Germinal center (tissue), 1 donor: ENCODE measurements around the gene FUS.
A peak's percentile ranks its signal among the peaks of the same experiment; 100 is the strongest.

ENCODE experiments used
- DNase-seq: peaks from one replicate; pipeline ENCODE4 v3.0.0; 2012; ENCODE audit warnings: mixed read lengths, low spot score

The FUS gene

GRCh38 chr16:31202414-31203375, 22.8 kb downstream of the FUS start, which contains the start of gene PYCARD:
PYCARD (minus strand) TSS chr16:31202760; CDS start chr16:31202690, 70 bp downstream.
- peak; percentile 67 for DNase-seq

GRCh38 chr16:31204871-31205666, 25.1 kb downstream of the FUS start:
- no peak for DNase-seq

- no peak for DNase-seq
These were observed 26.8 kb downstream of the FUS start for GRCh38 chr16:31206776-31207175.

- DNase-seq = no peak
These were observed 33.4 kb downstream of the FUS start for GRCh38 chr16:31213342-31213741.

- DNase-seq = no peak
These were observed 34.2 kb downstream of the FUS start, which contains the start of gene TRIM72 for GRCh38 chr16:31213877-31214707. TRIM72 (plus strand) TSS chr16:31214119; CDS start chr16:31214739, 620 bp downstream.

- peak; percentile 36 for DNase-seq
These were observed 34.9 kb downstream of the FUS start for GRCh38 chr16:31214708-31215286.

- peak; percentile 34 for DNase-seq
These were observed 35.6 kb downstream of the FUS start for GRCh38 chr16:31215287-31216162.

GRCh38 chr16:31216422-31217135, 36.6 kb downstream of the FUS start, which contains the start of gene PYDC1:
PYDC1 (minus strand) TSS chr16:31217135; CDS start chr16:31217028, 107 bp downstream.
- no peak for DNase-seq

- no peak for DNase-seq
These were observed 37.2 kb downstream of the FUS start for GRCh38 chr16:31217136-31217530.

DNA sequence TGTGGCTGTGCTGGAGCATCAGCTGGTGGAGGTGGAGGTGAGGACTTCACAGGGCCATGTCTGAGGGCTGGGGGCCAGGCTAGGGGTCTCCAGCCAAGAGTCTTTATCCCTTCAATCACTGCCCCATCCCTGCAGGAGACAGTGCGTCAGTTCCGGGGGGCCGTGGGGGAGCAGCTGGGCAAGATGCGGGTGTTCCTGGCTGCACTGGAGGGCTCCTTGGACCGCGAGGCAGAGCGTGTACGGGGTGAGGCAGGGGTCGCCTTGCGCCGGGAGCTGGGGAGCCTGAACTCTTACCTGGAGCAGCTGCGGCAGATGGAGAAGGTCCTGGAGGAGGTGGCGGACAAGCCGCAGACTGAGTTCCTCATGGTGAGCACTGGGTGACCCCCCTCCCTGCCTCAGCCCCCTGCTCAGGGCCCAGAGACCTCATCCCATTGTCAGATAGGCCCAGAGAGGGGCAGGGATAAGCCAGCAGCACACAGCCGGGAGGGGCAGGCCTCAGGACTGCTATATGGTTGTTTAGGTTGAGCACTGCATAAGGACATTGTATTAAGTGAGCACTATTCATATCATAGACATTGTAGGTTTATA, 39.3 kb downstream of the FUS start:
- DNase-seq = no peak

DNA sequence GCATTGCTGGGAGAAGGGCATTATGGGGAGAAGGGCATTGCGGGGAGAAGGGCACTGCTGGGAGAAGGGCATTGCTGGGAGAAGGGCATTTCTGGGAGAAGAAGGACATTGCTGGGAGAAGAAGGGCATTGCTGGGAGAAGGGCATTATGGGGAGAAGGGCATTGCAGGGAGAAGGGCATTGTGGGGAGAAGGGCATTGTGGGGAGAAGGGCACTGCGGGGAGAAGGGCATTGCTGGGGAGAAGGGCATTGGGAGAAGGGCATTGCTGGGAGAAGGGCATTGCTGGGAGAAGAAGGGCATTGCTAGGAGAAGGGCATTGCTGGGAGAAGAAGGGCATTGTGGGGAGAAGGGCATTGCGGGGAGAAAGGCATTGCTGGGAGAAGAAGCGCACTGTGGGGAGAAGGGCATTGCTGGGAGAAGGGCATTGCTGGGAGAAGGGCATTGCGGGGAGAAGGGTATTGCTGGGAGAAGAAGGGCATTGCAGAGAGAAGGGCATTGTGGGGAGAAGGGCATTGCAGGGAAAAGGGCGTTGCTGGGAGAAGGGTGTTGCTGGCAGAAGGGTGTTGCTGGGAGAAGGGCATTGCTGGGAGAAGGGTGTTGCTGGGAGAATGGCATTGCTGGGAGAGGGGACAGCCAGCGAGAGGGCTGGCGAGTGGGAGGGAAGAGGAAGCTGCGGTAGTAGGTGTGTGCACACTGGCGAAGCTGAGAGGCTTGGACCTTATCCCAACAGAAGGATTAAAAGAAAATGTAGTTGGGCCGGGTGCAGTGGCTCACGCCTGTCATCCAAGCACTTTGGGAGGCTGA, 41.6 kb downstream of the FUS start:
- no peak for DNase-seq

DNA sequence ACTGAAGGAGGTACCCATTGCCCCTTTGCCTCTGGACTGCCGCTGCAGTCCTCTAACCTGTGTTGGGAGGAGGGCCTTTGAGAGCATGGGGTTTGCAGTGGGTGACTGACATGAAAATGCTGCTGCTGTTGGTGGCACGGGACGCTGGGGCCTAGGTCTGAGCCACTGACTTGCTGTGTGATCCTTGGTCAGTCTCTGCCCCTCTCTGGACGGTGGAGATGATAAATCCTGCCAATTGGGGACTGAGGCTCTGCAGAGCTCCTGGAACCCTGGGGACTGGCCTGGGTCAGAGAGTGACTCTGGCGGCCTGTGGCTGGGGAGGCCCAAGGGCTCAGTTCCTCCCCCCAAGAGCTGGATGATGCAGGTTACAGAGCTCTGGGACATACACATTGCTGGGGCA, 43.1 kb downstream of the FUS start:
- no peak for DNase-seq

DNA sequence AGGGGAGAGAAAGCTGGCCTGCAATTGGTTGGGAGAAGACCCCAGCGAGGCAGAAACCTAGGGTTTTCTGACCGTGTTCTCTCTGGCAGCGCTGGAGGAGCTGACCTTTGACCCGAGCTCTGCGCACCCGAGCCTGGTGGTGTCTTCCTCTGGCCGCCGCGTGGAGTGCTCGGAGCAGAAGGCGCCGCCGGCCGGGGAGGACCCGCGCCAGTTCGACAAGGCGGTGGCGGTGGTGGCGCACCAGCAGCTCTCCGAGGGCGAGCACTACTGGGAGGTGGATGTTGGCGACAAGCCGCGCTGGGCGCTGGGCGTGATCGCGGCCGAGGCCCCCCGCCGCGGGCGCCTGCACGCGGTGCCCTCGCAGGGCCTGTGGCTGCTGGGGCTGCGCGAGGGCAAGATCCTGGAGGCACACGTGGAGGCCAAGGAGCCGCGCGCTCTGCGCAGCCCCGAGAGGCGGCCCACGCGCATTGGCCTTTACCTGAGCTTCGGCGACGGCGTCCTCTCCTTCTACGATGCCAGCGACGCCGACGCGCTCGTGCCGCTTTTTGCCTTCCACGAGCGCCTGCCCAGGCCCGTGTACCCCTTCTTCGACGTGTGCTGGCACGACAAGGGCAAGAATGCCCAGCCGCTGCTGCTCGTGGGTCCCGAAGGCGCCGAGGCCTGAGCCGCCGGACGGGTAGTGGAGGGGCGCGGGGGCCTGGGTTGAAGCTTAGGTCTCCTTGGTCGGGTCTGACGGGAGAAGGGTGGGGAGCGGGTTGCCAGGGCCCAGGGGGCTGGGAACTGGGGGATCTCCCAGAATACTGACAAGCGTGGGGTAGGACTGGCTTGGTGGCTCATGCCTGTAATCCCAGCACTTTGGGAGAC, 44.4 kb downstream of the FUS start:
- no peak for DNase-seq

DNA sequence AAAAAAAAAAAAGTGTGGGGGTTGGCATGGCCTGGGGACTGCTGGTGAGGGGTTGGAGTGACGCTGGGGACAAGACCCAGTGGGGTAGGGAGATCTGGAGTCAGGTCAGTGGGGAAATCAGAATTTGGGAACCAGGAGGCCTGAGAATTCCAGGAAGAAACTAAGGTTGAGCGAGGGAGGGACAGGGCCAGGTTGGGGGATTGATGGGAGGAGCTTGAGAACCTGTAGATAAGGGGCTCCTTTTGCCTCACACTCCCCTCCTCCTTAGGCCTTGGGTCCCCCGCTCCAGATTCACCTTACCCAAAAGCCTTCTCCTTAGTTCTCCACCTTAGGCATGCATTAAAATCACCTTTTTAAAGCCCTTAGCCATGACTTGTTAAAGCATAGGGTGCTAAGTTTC, 45.3 kb downstream of the FUS start:
- DNase-seq = no peak

GRCh38 chr16:31228206-31228605, 48.3 kb downstream of the FUS start:
- no peak for DNase-seq

GRCh38 chr16:31229501-31229900, 49.6 kb downstream of the FUS start:
- DNase-seq = no peak

- DNase-seq = no peak
These were observed 58.1 kb downstream of the FUS start for GRCh38 chr16:31238041-31238440.
